Measurements from ENCODE around the gene MGST1.

DNA sequence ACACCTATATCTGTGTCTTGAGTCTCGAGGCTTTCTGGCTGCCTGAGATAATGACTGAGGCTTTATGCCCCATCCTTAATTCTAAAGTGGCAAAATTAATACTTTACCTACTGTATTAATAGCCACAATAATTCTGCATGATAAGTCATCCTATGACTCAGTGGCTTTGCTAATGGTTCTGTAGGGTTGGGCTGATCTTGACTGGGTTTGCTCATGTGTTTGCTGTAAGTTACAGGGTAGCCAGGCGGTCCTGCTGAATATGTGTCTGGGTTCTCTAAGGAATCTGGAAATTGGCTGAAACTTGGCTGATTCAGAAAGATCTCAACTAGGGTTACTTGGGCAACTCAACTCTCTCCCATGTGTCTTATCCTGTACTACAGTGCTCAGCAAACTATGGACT is 21.7 kb downstream of the MGST1 start:
- no peak for TF ChIP-seq CTCF (IDR thresholded peaks at IDR 0.05 in 8 of 11, conservative IDR thresholded peaks at IDR 0.05 in 3 of 11)
- TF ChIP-seq POLR2A (IDR thresholded peaks at IDR 0.05): no peak
